Measurements from ENCODE around the gene PAM. TPM values are rescaled to one million over a fixed set of nuclear protein-coding genes. Genes with fewer than 3 reads are reported as not detected.

The PAM gene
- total and polyA plus RNA-seq, 2 donors from 2014 or later = 158 to 293 TPM

DNA sequence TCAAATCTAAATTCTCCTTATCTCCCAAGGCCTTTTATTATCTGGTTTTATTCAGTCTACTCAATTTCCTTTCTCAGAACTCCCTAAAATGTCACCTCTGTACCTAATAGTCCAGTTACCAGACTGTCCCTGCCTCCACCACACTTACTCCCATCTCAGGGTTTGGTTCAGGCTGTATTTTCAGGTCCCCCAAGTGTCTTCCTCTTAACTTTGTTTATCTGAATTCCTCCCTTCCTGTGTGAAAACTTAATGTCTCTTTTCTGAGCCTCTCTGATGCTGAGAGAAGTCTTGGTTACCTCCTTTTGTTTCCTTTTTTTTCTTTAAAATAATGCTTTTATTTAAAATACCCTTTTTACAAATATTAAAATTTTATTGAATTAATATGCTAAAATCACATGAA lies 133.4 kb downstream of the PAM start:
- Histone ChIP-seq H3K9me3 (ENCODE audit: control insufficient read depth in 2 of 3, insufficient read depth in 1 of 3, low read length in 3 of 3) (no peaks in the 10 kb centered on the region), H3K4me1 (ENCODE audit: control insufficient read depth in 2 of 3, insufficient read depth in 2 of 3, low read depth in 1 of 3, low read length in 3 of 3) (no peaks in the 10 kb centered on the region), H3K9ac (ENCODE audit: low read length in 3 of 3) (no peak overlapping the region), H3K36me3 (ENCODE audit: control insufficient read depth in 2 of 3, insufficient read depth in 3 of 3, low read length in 3 of 3) (no peaks in the 10 kb centered on the region), H3K4me3 (ENCODE audit: low read length in 3 of 3) (no peak overlapping the region), H3K27me3 (ENCODE audit: control insufficient read depth, insufficient read depth, low read length) (no peaks in the 10 kb centered on the region), H3K27ac (ENCODE audit: low read depth in 2 of 2, low read length in 2 of 2) (no peak overlapping the region)
- peak; percentile 11 for FAIRE-seq
- TF ChIP-seq, protein P1, sequence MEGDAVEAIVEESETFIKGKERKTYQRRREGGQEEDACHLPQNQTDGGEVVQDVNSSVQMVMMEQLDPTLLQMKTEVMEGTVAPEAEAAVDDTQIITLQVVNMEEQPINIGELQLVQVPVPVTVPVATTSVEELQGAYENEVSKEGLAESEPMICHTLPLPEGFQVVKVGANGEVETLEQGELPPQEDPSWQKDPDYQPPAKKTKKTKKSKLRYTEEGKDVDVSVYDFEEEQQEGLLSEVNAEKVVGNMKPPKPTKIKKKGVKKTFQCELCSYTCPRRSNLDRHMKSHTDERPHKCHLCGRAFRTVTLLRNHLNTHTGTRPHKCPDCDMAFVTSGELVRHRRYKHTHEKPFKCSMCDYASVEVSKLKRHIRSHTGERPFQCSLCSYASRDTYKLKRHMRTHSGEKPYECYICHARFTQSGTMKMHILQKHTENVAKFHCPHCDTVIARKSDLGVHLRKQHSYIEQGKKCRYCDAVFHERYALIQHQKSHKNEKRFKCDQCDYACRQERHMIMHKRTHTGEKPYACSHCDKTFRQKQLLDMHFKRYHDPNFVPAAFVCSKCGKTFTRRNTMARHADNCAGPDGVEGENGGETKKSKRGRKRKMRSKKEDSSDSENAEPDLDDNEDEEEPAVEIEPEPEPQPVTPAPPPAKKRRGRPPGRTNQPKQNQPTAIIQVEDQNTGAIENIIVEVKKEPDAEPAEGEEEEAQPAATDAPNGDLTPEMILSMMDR (IDR thresholded peaks at IDR 0.05; ENCODE audit: borderline replicate concordance, extremely low read depth, insufficient read depth) = no peak
- intact Hi-C loops (cut with DNase I) = no loop called here
- DNase-seq = no peak

DNA sequence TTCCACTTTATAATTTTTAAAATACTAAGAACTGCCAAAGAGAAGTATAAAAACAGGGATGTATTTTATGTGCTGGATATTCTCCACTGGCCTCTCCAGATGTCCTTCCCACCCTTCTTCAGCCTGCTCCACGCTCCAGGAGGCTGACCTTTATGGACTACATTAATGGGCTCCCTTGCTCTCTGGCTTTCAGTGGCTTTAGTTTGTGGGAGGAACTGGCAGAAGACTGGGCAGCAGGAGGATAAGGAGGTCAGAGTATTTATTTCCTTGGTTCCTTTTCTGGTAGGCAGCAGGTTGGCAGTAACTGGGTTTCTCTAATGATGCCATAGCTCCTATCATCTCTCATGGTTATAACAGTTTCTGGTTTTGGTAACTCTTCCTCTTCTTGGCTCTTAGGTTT lies 133.9 kb downstream of the PAM start:
- Histone ChIP-seq H3K4me1 (ENCODE audit: control insufficient read depth in 2 of 3, insufficient read depth in 2 of 3, low read depth in 1 of 3, low read length in 3 of 3) (no peaks in the 10 kb centered on the region), H3K4me3 (ENCODE audit: low read length in 3 of 3) (no peak overlapping the region), H3K36me3 (ENCODE audit: control insufficient read depth in 2 of 3, insufficient read depth in 3 of 3, low read length in 3 of 3) (no peaks in the 10 kb centered on the region), H3K9me3 (ENCODE audit: control insufficient read depth in 2 of 3, insufficient read depth in 1 of 3, low read length in 3 of 3) (no peaks in the 10 kb centered on the region), H3K9ac (ENCODE audit: low read length in 3 of 3) (no peak overlapping the region), H3K27me3 (ENCODE audit: control insufficient read depth, insufficient read depth, low read length) (no peaks in the 10 kb centered on the region), H3K27ac (ENCODE audit: low read depth in 2 of 2, low read length in 2 of 2) (no peak overlapping the region)
- intact Hi-C loops (cut with DNase I) = no loop called here
- TF ChIP-seq, protein P1 (IDR thresholded peaks at IDR 0.05; ENCODE audit: borderline replicate concordance, extremely low read depth, insufficient read depth) = no peak
- FAIRE-seq (no peak), DNase-seq (no peak)

DNA sequence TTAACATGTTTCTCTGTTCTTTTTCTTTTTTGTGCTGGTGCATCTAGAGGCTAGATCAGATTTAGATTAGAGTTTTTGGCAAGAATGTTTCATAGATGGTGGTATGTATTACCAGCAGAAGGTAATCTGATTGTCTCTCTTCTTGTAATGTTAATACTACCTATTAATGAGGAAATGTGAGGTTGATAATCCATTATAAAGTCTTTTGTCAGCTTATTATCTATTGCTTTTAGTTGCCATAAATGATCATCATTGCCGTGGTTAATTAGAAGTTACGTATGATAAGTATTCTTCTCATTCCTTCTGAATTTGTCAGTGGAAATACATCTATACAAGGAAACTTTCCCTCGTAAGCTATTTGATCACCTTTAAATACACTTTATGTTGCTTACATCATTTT lies 135.0 kb downstream of the PAM start:
- H3K27ac ChIP-seq (ENCODE audit: low read depth in 2 of 2, low read length in 2 of 2) = no peak overlapping the region
- no peak for FAIRE-seq

More for the DNA sequence above, 135.0 kb downstream of the PAM start:
- Histone ChIP-seq H3K4me3 (ENCODE audit: low read length in 3 of 3) (no peak overlapping the region), H3K9ac (ENCODE audit: low read length in 3 of 3) (no peak overlapping the region), H3K27me3 (ENCODE audit: control insufficient read depth, insufficient read depth, low read length) (no peaks in the 10 kb centered on the region), H3K9me3 (ENCODE audit: control insufficient read depth in 2 of 3, insufficient read depth in 1 of 3, low read length in 3 of 3) (no peaks in the 10 kb centered on the region), H3K4me1 (ENCODE audit: control insufficient read depth in 2 of 3, insufficient read depth in 2 of 3, low read depth in 1 of 3, low read length in 3 of 3) (no peaks in the 10 kb centered on the region), H3K36me3 (ENCODE audit: control insufficient read depth in 2 of 3, insufficient read depth in 3 of 3, low read length in 3 of 3) (no peaks in the 10 kb centered on the region)
- DNase-seq = no peak
- TF ChIP-seq, protein P1 (IDR thresholded peaks at IDR 0.05; ENCODE audit: borderline replicate concordance, extremely low read depth, insufficient read depth) = no peak
- intact Hi-C loops (cut with DNase I) = no loop called here

Data from kidney (tissue), 14 donors.